GM18870 (cell line): ENCODE measurements around the gene PCBP3.
"Not testable (repeated sequence)": the region's sequence is repeated elsewhere in the genome, so short reads cannot be mapped to it uniquely, and the experiment has no call there.

Source experiments
- ATAC-seq: cut with Tn5 transposase; IDR thresholded peaks from one replicate; pipeline ENCODE4 v1.9.1; 2021; ENCODE audit warnings: moderate library complexity; ENCODE audit not compliant: unreplicated experiment

Gene PCBP3

DNA sequence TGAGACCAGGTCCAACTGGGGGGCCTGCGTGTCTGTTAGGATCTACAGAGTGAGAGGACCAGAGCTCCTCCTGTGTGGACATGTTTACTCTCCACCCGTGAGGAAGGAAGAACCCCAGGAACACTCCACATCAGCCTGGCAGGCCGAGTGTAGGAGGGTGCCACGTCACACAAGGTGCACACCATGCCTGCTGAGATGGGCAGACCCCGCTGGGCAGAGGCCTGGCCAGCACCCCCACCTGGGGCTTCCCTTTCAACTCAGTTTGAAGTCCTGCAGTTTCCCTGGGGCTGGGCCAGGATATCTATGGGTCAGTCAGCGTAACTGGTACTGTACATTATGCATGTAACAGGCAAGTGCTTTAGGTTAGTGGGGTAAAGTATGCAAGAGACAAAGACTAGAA, 30.1 kb upstream of the PCBP3 start:
- no peak for ATAC-seq

DNA sequence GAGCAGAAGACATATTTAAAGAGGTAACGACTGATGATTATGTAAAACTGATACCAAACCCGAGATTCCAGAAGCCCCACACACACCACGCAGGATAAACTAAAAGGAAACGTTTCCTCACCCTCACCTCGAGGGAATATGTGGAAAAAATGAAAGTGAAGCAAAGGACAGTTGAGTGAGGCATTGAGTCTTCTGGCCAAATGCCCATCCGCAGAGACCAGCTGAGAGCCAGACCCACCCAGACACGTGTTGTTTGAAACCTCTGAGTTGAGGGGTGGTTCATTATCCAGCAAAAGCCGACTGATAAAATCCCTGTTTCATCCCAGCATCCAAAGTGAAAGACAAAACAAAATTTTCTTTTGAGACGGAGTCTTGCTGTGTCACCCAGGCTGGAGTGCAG, 29.6 kb upstream of the PCBP3 start:
- no peak for ATAC-seq

- ATAC-seq = no peak
Measured at GRCh38 chr21:45615145-45615711, 28.3 kb upstream of the PCBP3 start.

- ATAC-seq = no peak
Measured at GRCh38 chr21:45617021-45617921, 26.3 kb upstream of the PCBP3 start.

GRCh38 chr21:45618287-45618686, 25.2 kb upstream of the PCBP3 start:
- ATAC-seq = no peak

GRCh38 chr21:45618846-45619485, 24.6 kb upstream of the PCBP3 start:
- ATAC-seq = no peak

DNA sequence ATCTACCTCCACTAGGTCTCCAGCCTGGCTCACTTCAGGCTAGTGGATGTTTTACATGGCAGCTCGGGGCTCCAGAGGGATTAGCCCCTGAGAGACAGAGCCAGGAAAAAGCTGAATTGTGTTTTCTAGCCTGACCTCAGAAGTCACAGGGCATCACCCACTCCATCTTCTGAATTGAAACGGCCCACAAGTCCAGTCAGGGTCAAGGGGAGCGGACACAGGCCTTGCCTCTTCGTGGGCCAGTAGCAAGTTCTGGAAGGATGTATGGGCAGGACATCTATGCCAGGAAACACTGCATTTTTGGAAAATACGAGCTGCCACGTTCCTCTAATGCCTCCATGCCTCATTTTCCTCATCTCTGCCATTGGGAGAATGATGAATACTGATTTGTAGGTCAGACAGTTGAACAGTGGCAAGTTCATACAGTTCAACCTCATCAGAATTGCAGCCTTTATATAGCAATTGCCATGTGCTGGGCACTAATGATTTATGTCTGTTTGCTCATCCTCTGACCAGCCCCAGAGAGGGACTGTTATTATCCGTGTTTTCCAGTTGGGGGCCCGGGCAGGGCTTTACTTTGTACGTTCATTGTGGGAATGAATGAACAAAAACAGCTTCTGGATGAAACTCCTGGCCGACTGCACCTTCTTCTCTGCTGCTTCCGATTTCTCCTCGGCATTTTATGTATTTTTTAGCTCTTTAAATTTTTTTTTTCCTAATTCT, 23.2 kb upstream of the PCBP3 start:
- ATAC-seq = no peak

DNA sequence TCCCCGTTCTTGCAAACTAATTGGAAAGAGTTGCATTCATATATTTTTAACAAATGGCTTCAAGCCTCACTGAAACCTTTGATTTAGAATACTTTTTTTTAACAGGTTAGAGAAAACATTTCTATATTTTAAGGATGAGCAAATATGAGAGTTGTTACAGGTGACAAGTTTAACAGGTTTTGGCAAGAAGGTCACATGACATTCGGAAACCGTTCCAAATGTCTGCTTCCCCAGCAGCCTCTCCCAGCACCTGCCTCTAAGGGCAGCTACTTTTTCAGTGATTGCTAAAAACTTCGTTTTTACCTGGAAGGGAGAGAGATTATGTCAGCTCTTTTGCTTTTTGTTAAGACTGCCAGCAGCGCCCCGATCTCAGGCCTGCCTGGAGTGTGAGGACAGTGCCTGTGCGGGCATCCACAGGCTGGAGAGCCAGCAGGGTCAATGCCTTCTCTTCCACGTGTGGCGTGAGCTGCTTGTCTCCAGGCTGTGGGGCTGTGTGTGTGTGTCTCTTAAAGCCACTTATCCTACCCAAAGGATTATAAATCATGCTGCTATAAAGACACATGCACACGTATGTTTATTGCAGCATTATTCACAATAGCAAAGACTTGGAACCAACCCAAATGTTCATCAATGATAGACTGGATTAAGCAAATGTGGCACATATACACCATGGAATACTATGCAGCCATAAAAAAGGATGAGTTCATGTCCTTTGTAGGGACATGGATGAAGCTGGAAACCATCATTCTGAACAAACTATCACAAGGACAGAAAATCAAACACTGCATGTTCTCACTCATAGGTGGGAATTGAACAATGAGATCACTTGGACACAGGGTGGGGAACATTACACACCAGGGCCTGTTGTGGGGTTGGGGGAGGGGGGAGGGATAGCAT, 21.8 kb upstream of the PCBP3 start:
- ATAC-seq = not testable (repeated sequence)

- no peak for ATAC-seq
Measured at GRCh38 chr21:45622416-45623097, 21.0 kb upstream of the PCBP3 start.

- no peak for ATAC-seq
Measured at GRCh38 chr21:45623436-45623835, 20.1 kb upstream of the PCBP3 start.

DNA sequence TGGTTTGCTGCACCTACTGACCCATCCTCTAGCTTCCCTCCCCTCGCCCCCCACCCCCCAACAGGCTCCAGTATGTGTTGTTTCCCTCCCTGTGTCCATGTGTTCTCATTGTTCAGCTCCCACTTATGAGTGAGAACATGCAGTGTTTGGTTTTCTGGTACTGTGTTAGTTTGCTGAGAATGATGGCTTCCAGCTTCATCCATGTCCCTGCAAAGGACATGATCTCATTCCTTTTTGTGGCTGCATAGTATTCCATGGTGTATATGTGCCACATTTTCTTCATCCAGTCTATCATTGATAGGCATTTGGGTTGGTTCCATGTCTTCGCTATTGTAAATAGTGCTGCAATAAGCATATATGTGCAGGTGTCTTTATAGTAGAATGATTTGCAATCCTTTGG, 17.4 kb upstream of the PCBP3 start:
- not testable (repeated sequence) for ATAC-seq

GRCh38 chr21:45629046-45629981, 14.2 kb upstream of the PCBP3 start:
- ATAC-seq = no peak

- ATAC-seq = no peak
Measured at GRCh38 chr21:45630066-45630694, 13.3 kb upstream of the PCBP3 start.

DNA sequence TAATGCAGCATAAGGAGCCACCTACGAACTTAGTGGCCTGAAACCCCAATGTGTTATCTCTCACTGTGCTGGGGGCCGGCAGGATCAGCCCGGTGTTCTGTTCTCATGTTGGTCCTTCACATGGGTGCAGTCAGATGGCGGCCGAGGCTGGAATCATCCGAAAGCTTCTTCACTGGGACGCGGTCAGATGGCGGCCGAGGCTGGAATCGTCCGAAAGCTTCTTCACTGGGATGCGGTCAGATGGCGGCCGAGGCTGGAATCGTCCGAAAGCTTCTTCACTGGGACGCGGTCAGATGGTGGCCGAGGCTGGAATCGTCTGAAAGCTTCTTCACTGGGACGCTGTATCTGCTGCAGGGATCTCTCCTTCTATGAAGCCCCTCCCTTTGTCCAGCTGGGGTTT, 12.6 kb upstream of the PCBP3 start:
- no peak for ATAC-seq

DNA sequence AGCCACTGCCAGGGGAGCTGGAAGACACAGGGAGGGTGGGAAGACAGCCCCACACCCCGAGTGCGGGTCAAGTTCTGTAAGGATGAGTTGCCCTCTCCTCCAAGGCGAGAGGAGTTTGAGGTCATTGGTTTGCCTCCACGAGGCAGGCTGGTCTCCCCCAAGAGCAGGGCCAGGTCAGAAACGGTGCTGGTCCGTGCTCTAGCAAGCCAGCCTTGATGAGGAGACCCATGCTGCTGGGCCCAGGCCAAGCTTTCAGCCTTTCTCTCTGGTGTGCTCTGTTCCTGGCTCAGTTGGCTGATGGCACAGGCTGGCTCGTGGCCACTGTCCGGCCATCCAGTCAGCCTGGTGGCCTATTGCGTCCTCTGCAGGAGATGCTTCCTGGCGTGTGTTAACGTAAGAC, 12.0 kb upstream of the PCBP3 start:
- no peak for ATAC-seq

DNA sequence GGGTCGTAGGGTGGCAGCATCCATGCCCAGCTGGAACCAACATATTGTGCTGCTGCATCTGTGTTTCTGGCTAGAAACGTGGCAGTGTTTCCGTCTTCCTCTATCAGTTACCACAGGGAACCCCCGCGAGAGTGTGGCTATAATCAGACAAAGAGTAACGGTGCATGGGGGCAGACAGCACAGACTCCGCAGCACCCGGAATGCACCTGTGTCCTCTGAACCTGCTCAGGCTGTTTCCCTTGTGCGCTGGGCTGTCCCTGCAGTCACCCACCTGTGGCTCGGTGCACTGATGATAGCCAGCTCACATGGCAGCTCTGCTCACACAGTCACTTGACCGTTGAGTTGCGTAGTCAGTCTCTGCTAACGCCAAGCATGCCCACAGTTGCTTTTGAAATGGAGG, 11.4 kb upstream of the PCBP3 start:
- no peak for ATAC-seq

DNA sequence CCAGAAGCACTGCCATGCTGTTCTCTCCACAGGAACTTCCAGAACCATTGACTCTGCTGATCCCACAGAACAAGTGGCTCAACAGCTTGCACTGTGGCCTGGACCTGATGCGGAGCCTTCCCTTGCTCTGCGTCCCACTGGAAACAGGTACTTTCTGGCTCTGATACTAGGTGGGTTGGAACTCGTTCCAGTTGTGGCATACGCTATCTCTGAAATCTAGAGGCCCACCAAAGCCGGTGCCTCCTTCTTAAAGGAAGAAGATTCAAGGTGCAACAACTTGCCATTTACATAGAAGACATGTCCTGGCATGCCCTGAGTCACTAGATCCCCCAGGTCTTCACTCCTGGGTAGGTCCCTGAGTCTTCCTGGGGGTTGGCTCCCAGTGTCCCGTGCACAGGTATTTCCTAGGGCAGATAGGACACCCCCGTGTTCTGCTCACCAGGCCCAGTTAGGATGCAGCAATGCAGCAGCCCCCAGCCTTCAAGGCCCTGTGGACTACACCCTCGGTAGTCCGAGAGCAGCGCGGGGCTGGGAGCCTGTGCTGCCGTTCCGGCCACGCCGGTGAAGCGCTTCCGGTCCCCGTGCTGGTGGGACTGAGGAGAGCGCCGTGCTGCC, 10.8 kb upstream of the PCBP3 start:
- no peak for ATAC-seq
